HG03097 (cell line): ENCODE results near the gene RBKS.
A peak's percentile ranks its signal among the peaks of the same experiment; 100 is the strongest.

Experiments used
- ATAC-seq: cut with Tn5 transposase; IDR thresholded peaks from one replicate; pipeline ENCODE4 v1.9.1; 2021; ENCODE audit not compliant: unreplicated experiment, low FRiP score

RBKS gene

DNA sequence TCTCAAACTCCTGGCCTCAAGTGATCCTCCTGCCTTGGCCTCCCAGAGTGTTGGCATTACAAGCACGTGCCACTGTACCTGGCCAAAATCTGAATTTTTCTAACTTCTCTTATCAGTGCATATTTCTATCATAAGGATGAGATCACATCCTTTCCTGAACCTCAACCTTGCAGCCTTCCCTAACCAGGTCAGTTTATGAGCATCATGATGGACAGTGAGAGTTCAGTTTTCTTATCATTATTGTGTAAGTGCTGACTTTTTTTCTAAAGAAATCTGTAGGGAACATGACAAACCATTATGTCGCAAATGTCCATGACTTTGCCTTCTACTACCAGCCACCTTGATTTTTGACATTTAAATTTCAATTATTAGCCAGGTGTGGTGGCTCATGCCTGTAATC is 87.1 kb downstream of the RBKS start:
- no peak for ATAC-seq

DNA sequence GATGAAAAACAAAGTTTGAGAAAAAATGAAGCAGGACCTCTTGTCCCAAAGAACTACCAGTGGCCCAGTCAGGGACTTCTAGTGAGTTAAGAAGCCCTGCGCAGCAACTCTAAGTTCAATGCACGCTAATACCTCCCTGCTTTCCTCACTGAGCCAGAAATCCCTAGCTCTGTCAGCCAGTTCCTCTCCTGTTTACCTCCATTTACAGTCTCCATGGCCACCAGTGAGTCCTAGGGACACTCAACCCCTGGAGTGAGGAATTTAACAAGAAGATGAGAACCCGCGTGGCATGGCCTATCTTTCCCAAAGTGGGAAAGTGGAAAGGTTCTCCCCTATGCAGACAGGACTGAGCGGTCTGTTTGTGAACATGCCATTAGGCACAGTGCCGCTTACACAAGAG is 87.6 kb downstream of the RBKS start:
- ATAC-seq = no peak

DNA sequence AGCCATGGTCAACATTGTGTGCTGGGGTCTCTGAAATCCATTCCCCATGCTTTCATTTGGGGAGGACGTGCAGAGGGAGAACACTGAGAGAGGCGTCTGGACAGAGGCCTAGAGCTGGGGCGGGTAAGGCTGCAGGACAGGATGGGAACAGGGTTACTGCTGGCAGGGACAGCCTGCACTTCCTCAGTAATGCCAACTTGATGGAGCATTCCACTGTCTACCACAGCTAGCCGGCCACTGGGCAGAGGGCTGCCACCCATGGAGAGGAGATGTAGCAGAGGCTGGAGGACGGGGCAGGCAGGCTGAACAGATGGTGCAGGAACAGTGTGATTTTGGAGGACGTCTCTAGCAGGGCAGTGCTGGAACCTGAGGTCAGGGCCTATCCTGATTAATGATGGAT is 89.3 kb downstream of the RBKS start:
- ATAC-seq = no peak

DNA sequence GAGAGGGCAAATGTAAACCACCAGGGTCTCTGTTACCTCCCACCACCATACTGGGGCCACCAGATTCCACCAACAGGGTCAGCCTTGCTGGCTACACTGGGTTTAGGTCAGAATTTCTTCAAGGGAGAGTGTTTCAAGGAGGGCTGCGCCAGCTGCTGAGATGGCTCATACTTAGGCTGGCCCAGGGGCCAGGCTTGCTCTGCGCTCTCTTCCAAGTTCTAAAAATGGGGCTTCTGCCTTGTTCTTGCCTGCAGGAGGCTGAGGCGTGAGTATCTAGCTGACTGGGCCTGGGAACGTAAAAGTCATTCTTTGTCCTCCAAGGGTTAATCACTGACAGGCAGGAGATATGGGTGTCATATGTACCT is 90.6 kb downstream of the RBKS start:
- ATAC-seq = no peak

DNA sequence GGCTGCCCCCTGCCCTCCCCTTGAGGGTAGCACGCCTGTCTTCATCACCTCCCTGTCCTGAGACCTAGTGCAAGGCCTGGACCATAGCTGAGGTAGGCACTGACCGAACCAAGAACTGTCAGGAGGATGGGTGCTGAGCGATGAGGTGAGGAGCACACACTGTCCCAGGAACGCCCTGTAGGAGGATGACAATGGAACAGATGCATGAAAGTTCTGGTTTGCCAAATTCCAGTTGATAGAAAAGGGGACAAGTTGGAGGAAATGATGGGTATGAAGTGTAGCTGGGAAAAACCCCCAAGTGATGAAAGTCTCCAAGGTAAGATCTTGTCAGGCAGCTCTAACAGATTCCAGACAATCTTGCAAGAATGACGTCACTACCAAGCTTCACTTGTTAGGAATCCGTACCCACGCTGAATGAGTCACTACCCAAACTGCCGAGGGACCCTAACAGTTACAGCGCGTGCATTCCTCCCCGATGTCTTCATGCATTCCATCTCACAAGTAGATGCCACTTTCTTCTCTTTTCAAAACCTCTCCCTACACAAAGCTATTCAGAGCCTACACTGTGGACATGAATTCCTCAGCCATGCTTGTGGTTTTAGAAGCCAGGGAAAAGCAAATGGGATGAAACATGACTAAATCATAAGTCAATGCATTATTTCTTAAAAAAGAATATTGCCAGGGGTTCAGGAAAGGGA is 91.1 kb downstream of the RBKS start:
- no peak for ATAC-seq

DNA sequence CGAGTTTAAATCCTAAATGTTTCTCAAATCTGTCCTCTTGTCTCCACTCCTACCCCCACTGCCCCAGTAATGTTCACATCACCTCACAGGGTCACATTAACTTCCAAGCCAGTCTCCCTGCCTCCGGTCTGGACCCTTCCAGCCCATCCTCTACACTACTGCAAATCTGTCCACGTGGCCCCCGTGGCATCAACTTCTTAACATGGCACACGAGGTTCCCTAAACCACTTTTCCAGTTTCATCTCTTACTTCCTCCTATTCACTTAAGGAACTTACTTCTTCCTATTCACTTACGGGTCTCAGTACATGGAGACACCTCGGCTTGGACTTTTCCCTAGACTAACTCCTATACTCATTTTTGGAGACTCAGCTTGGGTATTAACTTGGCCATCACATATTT is 91.7 kb downstream of the RBKS start:
- ATAC-seq = no peak

DNA sequence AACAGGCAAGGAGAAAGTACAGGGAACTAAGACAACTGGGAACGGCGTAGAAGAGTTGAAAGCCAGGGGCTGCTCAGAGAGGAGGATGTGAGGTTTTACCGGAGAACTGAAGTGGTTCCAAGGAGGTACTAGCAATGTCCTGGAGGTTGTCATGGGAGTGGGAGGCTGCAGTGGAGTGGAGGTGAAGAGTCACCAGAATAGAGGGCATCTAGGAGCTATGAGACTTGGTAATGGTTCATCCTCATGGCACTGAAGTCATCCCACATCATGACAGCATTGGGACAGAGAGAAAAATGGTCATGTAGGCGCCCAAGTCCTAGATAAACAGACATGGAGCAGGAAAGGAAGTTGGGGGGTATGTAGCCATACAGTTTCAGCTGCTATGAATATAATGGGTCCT is 92.3 kb downstream of the RBKS start:
- no peak for ATAC-seq

DNA sequence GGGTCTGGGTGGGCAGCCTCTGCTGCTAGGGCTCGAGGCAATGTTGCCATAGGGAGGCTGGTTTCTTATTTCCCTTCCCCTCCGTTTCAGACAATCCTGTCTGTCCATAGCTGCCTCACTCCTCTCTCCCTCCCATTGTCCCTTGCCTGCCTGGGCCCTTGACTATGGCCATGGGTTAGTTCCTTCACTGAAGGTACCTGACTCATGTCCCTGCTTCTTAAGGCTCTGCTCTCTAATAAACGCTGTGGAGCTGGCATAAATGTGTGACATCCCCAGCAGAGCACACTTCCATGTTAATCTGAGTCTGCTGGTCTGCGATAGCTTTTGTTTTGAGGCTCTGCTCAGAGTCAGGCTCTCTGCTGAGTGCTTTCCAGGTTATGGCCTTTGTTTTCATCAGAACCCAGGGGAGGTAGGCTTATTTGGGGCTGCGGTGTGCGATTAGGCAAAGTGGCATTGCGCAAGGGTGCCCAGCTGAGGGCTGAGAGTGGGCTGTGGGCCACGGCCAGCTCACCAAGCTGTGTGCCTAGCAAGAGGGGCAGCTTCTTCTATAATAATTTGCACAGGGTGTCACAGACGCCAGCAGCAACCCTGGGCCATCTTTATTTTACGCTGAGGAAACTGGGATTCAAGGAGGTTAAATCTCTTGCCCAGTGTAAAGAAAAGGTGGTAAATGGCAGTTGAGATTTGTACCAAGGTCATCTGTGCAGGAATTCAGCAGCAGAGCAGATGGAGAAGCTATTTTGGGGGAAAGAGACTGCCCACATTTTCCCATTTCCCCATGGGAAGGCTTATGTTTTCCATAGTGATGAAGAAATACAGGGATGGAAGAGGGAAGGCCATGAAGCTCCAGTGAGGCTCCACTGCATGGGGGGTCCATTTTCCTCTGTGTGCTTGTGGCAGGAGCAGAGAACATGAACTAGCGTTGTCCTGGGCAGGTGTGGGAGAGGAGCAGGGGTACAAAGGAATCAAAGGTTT is 93.1 kb downstream of the RBKS start:
- ATAC-seq = no peak

DNA sequence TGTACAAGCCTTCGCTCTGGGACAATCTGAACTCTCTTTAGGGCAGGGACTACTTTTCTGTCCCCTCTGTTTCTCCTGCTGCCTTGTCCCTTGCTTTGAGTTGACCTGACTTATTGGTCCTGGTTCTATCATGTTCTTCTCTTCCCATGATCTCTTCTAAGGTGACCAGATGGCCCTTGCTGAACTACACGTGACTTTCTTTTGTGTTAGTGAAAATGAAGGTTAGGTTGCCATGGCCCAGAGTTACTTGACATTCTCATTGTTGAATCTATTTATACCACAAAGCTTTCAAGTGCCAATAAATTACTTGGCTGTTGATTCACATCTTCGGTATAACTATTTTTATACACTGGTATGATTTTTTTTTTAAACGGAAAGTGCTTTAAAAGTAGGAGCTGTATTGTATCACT is 94.3 kb downstream of the RBKS start:
- ATAC-seq = no peak

DNA sequence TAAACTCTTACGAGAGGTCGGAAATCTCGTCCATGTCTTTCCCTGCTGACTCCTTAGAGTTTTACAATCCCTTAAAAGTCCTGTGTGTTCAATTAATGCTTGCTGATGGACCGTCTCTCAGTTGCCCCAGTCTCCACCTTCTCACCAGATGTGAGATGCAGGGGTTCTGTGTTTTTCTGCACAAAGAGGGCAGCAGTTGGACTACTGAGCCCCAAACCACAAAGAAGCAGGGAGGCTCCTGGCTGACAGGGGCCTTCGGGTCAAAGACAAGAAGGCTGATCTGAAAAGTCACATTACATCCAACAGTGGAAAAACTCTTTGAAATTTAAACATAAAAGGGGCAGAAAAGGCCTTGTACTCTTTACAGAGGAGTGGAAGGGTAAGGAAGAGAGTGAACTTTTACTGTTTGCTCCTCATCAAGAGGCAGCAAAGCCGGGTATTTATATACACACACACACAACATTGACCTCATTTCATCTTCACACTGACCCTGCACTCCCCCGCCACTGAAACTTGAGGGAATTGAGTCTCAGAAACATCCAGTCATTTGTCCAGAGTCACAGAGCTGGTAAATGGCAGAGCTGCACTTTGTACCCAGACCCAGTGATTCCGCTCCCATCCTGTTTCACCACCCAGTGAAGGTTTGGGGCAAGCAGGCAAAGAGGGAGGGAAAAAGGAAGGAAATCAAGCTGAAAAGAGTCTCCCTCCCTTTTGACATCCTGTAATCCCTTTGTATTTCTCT is 94.9 kb downstream of the RBKS start:
- no peak for ATAC-seq

DNA sequence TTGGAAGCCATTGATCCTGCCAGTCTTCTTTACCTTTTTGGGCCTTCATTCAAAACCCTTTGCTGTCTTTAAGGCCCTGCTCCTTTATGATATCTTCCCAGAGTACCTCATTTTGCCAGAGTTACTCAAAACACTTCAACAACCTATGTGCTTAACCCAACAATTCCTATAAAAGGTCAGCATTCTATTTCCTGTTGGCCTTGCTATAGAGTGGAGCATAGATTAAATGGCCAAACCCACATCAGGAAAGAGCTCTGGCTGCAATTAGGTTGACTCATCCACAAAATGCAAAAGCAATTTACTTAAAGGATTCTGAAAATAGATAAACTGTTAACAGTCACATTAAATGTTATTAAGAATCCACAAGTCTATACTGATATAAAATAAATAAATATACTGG is 97.4 kb downstream of the RBKS start:
- no peak for ATAC-seq

DNA sequence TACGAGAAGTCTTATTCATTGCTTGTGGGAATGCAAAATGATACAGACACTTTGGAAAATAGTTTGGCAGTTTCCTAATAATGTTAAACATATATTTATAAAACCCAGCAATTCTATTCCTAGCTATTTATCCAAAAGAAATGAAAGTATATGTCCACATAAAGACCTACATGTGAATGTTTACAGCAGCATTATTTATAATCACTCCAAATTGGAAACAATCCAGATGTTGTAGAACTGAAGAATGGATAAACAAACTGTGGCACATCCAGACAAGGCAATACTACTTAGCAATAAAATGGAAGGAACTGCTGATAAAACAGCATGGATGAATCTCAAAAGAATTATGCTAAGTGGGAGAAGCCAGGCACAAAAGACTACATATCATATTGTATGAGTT is 99.4 kb downstream of the RBKS start:
- ATAC-seq = no peak

DNA sequence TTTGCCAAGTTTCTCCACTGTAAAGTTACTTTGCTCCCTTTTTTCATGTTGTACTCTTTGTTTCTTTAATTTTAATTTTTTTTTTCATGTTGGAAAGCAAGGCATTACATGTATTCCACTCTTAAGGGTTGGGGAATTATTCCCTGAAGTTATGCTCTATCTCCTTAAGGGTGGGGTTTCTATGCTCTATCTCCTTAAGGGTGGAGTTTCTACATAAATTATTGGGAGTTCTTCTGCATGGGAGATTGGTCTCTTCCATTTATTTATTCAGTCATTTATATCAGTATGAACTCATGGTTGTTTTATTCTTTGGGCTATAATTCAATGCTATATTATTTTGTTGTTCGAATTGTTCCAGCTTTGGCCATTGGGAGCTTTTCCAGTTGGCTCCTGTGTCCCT is 107.5 kb downstream of the RBKS start:
- no peak for ATAC-seq

DNA sequence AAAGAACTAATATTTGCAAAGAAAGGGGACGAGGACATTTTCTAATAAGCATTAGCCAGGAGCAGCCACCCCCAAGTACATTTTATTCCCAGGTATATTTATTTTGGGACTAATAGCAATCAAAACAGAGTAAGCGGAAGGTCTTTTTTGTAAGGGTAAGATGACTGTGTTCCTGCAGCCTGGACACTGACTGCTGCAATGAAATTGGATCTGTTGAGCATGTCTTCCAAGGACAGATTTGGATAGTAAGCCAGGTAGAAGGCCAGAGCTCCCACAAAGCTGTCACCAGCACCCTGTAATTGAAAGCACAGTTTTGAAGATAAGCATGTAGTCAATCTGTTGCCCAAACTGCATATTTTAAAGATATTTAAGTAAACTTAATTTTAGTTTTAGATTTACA is 108.7 kb downstream of the RBKS start:
- no peak for ATAC-seq

DNA sequence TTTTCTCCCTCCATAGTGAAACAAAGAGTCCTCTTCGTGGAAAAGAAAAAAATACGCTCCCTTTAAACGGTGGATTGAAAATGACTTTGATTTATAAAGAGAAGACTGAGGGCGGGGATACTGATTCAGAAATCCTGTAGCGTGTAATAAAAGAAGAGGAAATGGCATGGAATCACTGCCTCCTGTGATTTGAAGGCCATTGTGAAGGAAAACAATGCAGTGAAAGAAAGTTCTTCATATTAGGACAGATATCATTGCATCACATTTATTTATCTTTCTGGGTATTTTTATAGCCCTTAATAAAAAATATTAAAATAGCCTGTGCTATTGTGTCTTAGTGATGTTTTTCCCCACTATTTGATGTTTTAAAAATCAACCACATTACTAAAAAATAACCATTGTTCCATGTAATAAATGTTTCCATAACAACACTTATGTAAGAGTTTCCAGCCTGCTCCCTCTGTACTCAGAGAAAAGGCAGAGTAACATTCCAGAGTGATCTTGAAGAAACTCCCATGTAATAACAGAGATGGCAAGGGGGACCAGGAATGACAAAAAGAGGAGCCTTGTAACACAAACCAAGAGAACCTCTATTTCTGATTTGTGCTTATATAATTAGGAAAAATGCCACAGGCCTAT is 110.7 kb downstream of the RBKS start:
- ATAC-seq = no peak

DNA sequence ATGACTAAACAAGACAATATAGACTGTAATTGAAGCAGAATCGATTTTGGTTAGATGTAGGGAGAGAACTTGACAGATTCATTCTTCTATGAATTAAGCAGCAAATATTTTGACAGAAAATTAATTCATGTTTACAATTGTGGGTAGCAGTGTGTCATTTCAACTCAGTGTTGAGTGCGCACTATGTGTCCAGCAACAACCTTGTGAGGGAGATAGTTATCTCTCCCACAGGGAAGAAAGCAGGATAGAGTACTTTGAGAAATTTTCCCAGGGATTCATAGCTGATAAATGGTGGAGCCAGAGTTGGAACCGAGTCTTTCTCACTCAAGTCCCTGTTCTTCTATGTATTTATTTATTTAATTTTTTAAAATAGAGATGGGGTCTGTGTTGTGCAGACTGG is 113.5 kb downstream of the RBKS start:
- no peak for ATAC-seq

DNA sequence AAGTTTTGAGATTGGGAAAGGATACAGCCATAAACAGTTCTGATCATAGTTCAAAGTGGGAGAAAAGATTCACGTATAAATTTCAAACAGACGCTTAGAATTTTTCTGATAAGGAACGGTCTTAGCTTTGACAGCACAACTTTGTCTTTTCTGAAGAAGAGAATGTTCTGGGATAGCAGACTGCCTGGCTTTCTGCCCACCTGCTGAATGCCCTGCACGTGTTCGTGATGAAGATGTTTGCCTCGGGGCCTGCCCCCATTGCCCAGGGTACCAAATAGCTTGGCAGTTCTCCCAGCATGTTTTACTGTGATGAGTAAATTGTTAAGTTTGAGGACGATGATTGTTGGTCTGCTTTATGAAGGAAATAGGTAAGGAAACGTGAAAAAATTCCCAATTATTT is 114.1 kb downstream of the RBKS start:
- no peak for ATAC-seq

DNA sequence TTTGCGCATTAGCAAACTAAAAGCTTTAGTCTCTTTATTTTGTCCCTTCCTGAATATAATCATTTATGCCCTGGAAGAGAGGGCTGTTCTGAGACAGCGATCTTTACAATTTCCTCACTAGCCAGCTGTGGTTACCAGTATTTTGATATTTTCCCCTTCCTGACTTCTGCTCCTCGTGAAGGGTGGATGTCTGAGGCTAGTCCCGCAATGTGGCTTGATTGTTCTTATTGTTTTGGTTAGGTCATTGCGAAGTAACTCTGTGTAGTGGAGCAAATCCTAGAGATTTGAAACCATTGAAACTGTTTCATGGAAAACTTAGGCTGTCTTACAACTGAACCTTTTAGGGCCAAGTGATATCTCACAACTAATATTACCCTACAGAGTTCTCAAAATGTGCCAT is 116.2 kb downstream of the RBKS start:
- ATAC-seq = no peak

DNA sequence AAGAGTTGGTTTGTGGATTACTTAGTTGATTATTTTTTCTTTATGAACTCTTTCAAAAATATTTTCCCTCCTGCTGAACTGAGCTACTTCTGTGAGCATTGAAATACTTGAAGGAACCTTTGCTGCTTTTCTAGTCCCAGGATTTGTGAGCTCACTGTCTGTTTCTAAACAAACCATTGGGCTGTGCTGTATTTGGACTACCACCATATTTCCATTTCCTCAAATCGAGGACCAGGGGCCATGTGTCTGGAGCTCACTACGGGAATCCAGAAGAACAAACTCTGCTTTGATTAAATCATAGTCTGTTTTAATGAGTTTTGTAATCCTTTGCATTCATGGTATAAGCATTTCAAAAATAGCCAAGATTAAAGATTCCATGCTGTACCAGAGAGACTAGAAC is 117.4 kb downstream of the RBKS start:
- ATAC-seq = no peak

DNA sequence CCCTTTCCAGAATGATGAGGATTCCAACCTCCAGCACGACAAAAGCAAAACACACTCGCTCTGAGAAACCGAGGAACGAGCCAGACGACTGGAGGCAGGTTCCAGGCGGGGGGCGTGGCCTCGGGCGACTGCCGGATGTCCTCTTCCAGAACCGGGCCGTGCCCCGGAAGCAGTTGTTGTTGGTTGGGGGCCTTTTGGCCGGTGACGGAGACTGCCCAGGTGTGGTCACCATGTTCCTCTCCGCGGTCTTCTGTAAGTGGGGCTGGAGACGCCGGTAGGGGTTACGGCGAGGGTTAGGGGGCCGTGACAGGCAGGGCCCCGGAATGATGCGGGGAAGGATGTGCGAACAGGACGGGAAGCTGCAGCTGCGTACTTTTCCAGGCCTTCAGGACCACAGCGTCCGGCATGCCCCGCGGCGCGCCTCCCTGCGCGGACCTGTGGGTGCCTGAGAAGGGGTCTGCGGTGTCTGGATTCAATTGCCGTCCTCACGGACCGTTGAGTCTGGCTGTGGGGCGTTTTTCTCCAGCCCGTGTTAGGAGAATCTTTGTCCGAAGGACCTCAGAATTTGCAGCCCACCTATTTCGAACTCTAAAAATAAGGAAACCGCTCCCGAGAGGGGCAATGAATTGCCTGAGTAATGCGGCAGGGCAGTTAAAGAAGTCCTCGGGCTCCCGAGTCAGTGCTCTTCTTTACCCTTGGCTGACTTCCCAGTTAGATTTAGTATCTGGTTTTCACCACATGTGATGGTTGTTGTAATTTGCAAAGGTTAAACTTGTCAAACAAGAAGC is 118.4 kb downstream of the RBKS start, which contains the start of gene MRPL33:
Gene MRPL33 (plus strand): TSS at position 172 of the 788 bp plus-strand sequence. CDS start 59 bp downstream, at position 231.
- ATAC-seq = peak; percentile 93
